K562 (cell line): ENCODE data around the gene IGSF21.
"Not testable (repeated sequence)": the region's sequence is repeated elsewhere in the genome, so short reads cannot be mapped to it uniquely, and the experiment has no call there.

ENCODE experiments used
- CBFA2T2 ChIP-seq: fragments of 450-650 bp; conservative IDR thresholded peaks from 2 replicates; pipeline ENCODE4 v1.6.1; 2017; ENCODE audit warnings: mild to moderate bottlenecking
- CBX1 ChIP-seq: sonication (generic); IDR thresholded peaks from 2 replicates; pipeline ENCODE4 v1.6.1; 2016; ENCODE audit warnings: antibody characterized with exemption, low read depth, mild to moderate bottlenecking
- CC2D1A ChIP-seq: fragments of 450-650 bp; IDR thresholded peaks from 2 replicates; pipeline ENCODE4 v1.6.1; 2017; ENCODE audit warnings: mild to moderate bottlenecking
- CHD4 ChIP-seq: fragments of 200-600 bp; sonication (generic); IDR thresholded peaks from 3 replicates; pipeline ENCODE4 v1.6.1; 2012; ENCODE audit warnings: low read depth, mild to moderate bottlenecking, mixed read lengths, low read length, inconsistent platforms; ENCODE audit not compliant: insufficient read depth, insufficient replicate concordance, poor library complexity, severe bottlenecking
- NR3C1 ChIP-seq: sonication (generic); formaldehyde crosslinking; IDR thresholded peaks from 2 replicates; pipeline ENCODE4 v1.8.1; 2022; ENCODE audit warnings: missing genetic modification reagents
- ZNF589 ChIP-seq: fragments of 200-800 bp; sonication (Bioruptor generic); IDR thresholded peaks from 2 replicates; pipeline ENCODE4 v1.6.1; 2016; ENCODE audit warnings: low read depth, missing genetic modification characterization, missing compliant biosample characterization
- ZNF644 ChIP-seq: fragments of 200-800 bp; sonication (Bioruptor generic); IDR thresholded peaks from 2 replicates; pipeline ENCODE4 v1.6.1; 2016; ENCODE audit warnings: low read depth, missing genetic modification characterization, missing compliant biosample characterization
- TF ChIP-seq, protein P1 (sequence below), 2 experiments: fragments of 450-650 bp in 1 of 2; IDR thresholded peaks; 2 replicates each; pipeline ENCODE4 v1.6.1; 2011 to 2017; ENCODE audit warnings: low read depth in 2 of 2, antibody characterized with exemption in 1 of 2, borderline replicate concordance in 1 of 2, low read length in 1 of 2, mild to moderate bottlenecking in 1 of 2, mixed read lengths in 1 of 2; ENCODE audit not compliant: control insufficient read depth in 1 of 2
- TF ChIP-seq, protein P2 (sequence below): fragments of 250-450 bp; sonication (Bioruptor Pico); IDR thresholded peaks from 2 replicates; pipeline ENCODE4 v1.6.1; 2021; ENCODE audit warnings: mild to moderate bottlenecking
- TF ChIP-seq, protein P3 (sequence below), 3 experiments: IDR thresholded peaks in 2 of 3; conservative IDR thresholded peaks in 1 of 3; 2 replicates each; pipeline ENCODE4 v1.5.1; 2011 to 2012; ENCODE audit warnings: low read length in 3 of 3, mild to moderate bottlenecking in 3 of 3, control low read depth in 2 of 3, improper control_type of control experiment in 1 of 3, inconsistent platforms in 1 of 3, low read depth in 1 of 3, mixed read lengths in 1 of 3, moderate library complexity in 1 of 3; ENCODE audit not compliant: insufficient read depth in 2 of 3
- TF ChIP-seq, protein P4 (sequence below): fragments of 250-450 bp; sonication (Bioruptor Pico); IDR thresholded peaks from 2 replicates; pipeline ENCODE4 v1.8.0; 2021; ENCODE audit warnings: borderline replicate concordance, mild to moderate bottlenecking, moderate library complexity; ENCODE audit not compliant: poor library complexity, severe bottlenecking
- TF ChIP-seq, protein P5 (sequence below): sonication (generic); formaldehyde crosslinking; IDR thresholded peaks from 2 replicates; pipeline ENCODE4 v1.8.1; 2022; ENCODE audit warnings: missing genetic modification reagents

DNA sequence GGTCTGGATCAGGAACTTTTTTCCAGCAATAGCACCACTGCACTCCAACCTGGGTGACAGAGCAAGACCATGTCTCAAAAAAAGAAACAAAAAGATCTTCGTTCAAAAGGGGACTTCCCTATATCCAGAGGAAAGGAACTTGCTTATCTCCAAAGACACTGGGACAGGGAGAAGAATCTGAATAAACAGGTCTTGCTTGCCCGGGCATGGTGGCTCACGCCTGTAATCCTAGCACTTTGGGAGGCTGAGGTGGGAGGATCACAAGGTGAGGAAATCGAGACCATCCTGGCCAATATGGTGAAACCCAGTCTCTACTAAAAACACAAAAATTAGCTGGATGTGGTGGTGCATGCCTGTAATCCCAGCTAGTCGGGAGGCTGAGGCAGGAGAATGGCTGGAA, 308.5 kb downstream of the IGSF21 start:
- TF ChIP-seq CBX1; CC2D1A; CBFA2T2; CHD4; ZNF644 (tag); NR3C1 (CRISPR knock-in tag): not testable (repeated sequence)
- TF ChIP-seq, protein P1, sequence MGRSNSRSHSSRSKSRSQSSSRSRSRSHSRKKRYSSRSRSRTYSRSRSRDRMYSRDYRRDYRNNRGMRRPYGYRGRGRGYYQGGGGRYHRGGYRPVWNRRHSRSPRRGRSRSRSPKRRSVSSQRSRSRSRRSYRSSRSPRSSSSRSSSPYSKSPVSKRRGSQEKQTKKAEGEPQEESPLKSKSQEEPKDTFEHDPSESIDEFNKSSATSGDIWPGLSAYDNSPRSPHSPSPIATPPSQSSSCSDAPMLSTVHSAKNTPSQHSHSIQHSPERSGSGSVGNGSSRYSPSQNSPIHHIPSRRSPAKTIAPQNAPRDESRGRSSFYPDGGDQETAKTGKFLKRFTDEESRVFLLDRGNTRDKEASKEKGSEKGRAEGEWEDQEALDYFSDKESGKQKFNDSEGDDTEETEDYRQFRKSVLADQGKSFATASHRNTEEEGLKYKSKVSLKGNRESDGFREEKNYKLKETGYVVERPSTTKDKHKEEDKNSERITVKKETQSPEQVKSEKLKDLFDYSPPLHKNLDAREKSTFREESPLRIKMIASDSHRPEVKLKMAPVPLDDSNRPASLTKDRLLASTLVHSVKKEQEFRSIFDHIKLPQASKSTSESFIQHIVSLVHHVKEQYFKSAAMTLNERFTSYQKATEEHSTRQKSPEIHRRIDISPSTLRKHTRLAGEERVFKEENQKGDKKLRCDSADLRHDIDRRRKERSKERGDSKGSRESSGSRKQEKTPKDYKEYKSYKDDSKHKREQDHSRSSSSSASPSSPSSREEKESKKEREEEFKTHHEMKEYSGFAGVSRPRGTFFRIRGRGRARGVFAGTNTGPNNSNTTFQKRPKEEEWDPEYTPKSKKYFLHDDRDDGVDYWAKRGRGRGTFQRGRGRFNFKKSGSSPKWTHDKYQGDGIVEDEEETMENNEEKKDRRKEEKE (IDR thresholded peaks at IDR 0.05; ENCODE audit: borderline replicate concordance in 1 of 2, control insufficient read depth in 1 of 2, low read depth in 2 of 2, low read length in 1 of 2) = not testable (repeated sequence)
- TF ChIP-seq, protein P2, sequence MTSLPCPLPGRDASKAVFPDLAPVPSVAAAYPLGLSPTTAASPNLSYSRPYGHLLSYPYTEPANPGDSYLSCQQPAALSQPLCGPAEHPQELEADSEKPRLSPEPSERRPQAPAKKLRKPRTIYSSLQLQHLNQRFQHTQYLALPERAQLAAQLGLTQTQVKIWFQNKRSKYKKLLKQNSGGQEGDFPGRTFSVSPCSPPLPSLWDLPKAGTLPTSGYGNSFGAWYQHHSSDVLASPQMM (CRISPR knock-in tag) = not testable (repeated sequence)
- TF ChIP-seq, protein P3, sequence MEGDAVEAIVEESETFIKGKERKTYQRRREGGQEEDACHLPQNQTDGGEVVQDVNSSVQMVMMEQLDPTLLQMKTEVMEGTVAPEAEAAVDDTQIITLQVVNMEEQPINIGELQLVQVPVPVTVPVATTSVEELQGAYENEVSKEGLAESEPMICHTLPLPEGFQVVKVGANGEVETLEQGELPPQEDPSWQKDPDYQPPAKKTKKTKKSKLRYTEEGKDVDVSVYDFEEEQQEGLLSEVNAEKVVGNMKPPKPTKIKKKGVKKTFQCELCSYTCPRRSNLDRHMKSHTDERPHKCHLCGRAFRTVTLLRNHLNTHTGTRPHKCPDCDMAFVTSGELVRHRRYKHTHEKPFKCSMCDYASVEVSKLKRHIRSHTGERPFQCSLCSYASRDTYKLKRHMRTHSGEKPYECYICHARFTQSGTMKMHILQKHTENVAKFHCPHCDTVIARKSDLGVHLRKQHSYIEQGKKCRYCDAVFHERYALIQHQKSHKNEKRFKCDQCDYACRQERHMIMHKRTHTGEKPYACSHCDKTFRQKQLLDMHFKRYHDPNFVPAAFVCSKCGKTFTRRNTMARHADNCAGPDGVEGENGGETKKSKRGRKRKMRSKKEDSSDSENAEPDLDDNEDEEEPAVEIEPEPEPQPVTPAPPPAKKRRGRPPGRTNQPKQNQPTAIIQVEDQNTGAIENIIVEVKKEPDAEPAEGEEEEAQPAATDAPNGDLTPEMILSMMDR (IDR thresholded peaks at IDR 0.05 in 2 of 3, conservative IDR thresholded peaks at IDR 0.05 in 1 of 3; ENCODE audit: insufficient read depth in 2 of 3, low read depth in 1 of 3, low read length in 3 of 3) = not testable (repeated sequence)
- TF ChIP-seq, protein P4, sequence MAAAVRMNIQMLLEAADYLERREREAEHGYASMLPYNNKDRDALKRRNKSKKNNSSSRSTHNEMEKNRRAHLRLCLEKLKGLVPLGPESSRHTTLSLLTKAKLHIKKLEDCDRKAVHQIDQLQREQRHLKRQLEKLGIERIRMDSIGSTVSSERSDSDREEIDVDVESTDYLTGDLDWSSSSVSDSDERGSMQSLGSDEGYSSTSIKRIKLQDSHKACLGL (CRISPR knock-in tag) = not testable (repeated sequence)
- TF ChIP-seq, protein P5, sequence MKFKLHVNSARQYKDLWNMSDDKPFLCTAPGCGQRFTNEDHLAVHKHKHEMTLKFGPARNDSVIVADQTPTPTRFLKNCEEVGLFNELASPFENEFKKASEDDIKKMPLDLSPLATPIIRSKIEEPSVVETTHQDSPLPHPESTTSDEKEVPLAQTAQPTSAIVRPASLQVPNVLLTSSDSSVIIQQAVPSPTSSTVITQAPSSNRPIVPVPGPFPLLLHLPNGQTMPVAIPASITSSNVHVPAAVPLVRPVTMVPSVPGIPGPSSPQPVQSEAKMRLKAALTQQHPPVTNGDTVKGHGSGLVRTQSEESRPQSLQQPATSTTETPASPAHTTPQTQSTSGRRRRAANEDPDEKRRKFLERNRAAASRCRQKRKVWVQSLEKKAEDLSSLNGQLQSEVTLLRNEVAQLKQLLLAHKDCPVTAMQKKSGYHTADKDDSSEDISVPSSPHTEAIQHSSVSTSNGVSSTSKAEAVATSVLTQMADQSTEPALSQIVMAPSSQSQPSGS = not testable (repeated sequence)
- TF ChIP-seq ZNF589 (CRISPR knock-in tag) = 0 out of 2 replicates have a peak, but pooled peaks have one; percentile 20
